GM12872 (cell line): Measurements from ENCODE around the gene CD101.

Experiments
- CTCF ChIP-seq: IDR thresholded peaks from 3 replicates; pipeline ENCODE4 v1.5.1; 2011; ENCODE audit warnings: low read depth, mild to moderate bottlenecking, low read length, moderate library complexity; ENCODE audit not compliant: insufficient read depth

Gene CD101

GRCh38 chr1:117017648-117018047 lies 16.1 kb downstream of the CD101 start:
- TF ChIP-seq CTCF: no peak

- no peak for TF ChIP-seq CTCF
Measured at GRCh38 chr1:117020526-117021156, 19.1 kb downstream of the CD101 start.

GRCh38 chr1:117022114-117022513 lies 20.6 kb downstream of the CD101 start:
- no peak for TF ChIP-seq CTCF

GRCh38 chr1:117025568-117025967 lies 24.0 kb downstream of the CD101 start:
- TF ChIP-seq CTCF: no peak

DNA sequence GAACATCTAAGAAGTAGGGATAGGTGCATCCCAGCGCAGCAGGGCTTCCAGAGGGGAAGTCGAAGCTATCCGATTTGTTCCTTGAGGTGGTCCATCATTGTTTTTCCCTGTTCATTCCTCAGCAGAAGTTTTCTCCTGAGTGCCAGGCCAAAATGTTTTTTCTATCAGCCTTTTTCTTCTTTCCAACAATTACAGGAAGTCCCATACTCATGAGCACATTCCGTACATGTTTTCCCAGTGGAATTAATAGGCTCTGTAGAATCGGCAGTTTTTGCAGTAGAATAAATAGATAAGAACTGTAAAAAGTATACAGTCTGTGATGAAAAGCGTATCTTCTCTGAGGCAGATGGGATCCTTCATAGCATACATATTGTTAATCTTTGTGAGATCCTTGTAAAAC lies 24.8 kb downstream of the CD101 start:
- TF ChIP-seq CTCF: no peak

DNA sequence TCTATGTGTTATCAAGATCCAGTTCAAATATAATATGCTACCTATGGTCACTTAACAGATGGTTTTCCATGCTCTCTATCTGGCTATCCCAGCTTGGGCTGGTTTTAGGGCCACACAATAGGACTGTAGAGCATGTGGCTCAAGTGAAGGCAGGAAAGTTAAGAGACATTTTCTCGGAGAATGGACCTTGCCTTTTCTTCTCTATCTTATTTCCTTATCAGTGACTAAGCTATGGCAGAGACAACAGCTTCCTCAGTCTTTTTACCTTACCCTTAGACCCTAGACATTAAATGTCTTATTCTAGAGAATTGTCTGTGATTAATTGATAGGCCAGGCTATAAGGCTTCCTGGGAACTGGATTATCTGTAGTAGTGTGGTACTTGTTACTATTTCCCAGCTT lies 28.1 kb downstream of the CD101 start:
- TF ChIP-seq CTCF: no peak

- no peak for TF ChIP-seq CTCF
Measured at GRCh38 chr1:117030271-117030877, 28.8 kb downstream of the CD101 start.
